SK-N-SH treated with all-trans-retinoic acid at 6 μM for 48 hours (cell line): ENCODE results near the gene RAD51B.

ENCODE experiments used
- ATAC-seq: fragments of 200-7000 bp; cut with Tn5 transposase; 3 replicates; pipeline ENCODE4 v1.9.1; 2020; ENCODE audit warnings: mild to moderate bottlenecking, moderate library complexity
- ARNTL ChIP-seq: fragments of 450-650 bp; formaldehyde crosslinking; IDR thresholded peaks from 2 replicates; pipeline ENCODE4 v1.5.0; 2020; ENCODE audit warnings: low read depth, mild to moderate bottlenecking, moderate library complexity, borderline replicate concordance
- BACH2 ChIP-seq: fragments of 250-450 bp; sonication (Bioruptor Pico); IDR thresholded peaks from 2 replicates; pipeline ENCODE4 v1.9.0; 2021; ENCODE audit warnings: mild to moderate bottlenecking, borderline replicate concordance
- CREB5 ChIP-seq: fragments of 250-450 bp; sonication (Bioruptor Pico); IDR thresholded peaks from 2 replicates; pipeline ENCODE4 v1.5.1; 2020; ENCODE audit warnings: low read depth, mild to moderate bottlenecking, moderate library complexity
- CSDC2 ChIP-seq: fragments of 250-450 bp; sonication (Bioruptor Pico); IDR thresholded peaks from 2 replicates; pipeline ENCODE4 v1.5.0; 2020; ENCODE audit warnings: mild to moderate bottlenecking, moderate library complexity
- CSRNP3 ChIP-seq: fragments of 250-450 bp; sonication (Bioruptor Pico); IDR thresholded peaks from 2 replicates; pipeline ENCODE4 v1.5.1; 2021; ENCODE audit warnings: mild to moderate bottlenecking, moderate library complexity
- ESRRG ChIP-seq: fragments of 250-450 bp; sonication (Bioruptor Pico); IDR thresholded peaks from 2 replicates; pipeline ENCODE4 v1.6.1; 2021; ENCODE audit warnings: mild to moderate bottlenecking
- GLIS3 ChIP-seq: fragments of 250-450 bp; sonication (Bioruptor Pico); IDR thresholded peaks from 2 replicates; pipeline ENCODE4 v1.5.0; 2020; ENCODE audit warnings: mild to moderate bottlenecking, moderate library complexity
- ISL1 ChIP-seq: fragments of 250-450 bp; sonication (Bioruptor Pico); IDR thresholded peaks from 2 replicates; pipeline ENCODE4 v2.1.2; 2022; ENCODE audit warnings: mild to moderate bottlenecking, moderate library complexity
- OSR1 ChIP-seq: fragments of 250-450 bp; sonication (Bioruptor Pico); IDR thresholded peaks from 2 replicates; pipeline ENCODE4 v1.8.0; 2022; ENCODE audit warnings: moderate library complexity, mild to moderate bottlenecking, inconsistent platforms
- PATZ1 ChIP-seq: fragments of 250-450 bp; sonication (Bioruptor Pico); IDR thresholded peaks from 2 replicates; pipeline ENCODE4 v1.8.0; 2020; ENCODE audit warnings: mild to moderate bottlenecking, moderate library complexity, borderline replicate concordance
- POU6F1 ChIP-seq: fragments of 250-450 bp; sonication (Bioruptor Pico); IDR thresholded peaks from 2 replicates; pipeline ENCODE4 v1.8.0; 2021; ENCODE audit warnings: low read depth, mild to moderate bottlenecking, moderate library complexity, borderline replicate concordance
- PPARA ChIP-seq: fragments of 250-450 bp; sonication (Bioruptor Pico); IDR thresholded peaks from 2 replicates; pipeline ENCODE4 v1.5.0; 2020; ENCODE audit warnings: mild to moderate bottlenecking, borderline replicate concordance
- RARB ChIP-seq: fragments of 250-450 bp; sonication (Bioruptor Pico); IDR thresholded peaks from 2 replicates; pipeline ENCODE4 v1.8.0; 2021; ENCODE audit warnings: mild to moderate bottlenecking, moderate library complexity
- SNAI2 ChIP-seq: fragments of 250-450 bp; sonication (Bioruptor Pico); IDR thresholded peaks from 2 replicates; pipeline ENCODE4 v1.5.0; 2020; ENCODE audit warnings: mild to moderate bottlenecking, moderate library complexity
- TCF4 ChIP-seq: fragments of 250-450 bp; sonication (Bioruptor Pico); IDR thresholded peaks from 2 replicates; pipeline ENCODE4 v1.8.0; 2021; ENCODE audit warnings: mild to moderate bottlenecking, moderate library complexity, borderline replicate concordance
- TOX ChIP-seq: fragments of 250-450 bp; sonication (Bioruptor Pico); IDR thresholded peaks from 2 replicates; pipeline ENCODE4 v1.8.0; 2021; ENCODE audit warnings: mild to moderate bottlenecking, moderate library complexity, borderline replicate concordance
- TSHZ2 ChIP-seq: fragments of 250-450 bp; sonication (Bioruptor Pico); IDR thresholded peaks from 2 replicates; pipeline ENCODE4 v1.5.0; 2020; ENCODE audit warnings: mild to moderate bottlenecking, moderate library complexity
- ZC3H10 ChIP-seq: fragments of 250-450 bp; sonication (Bioruptor Pico); IDR thresholded peaks from 2 replicates; pipeline ENCODE4 v1.5.1; 2021; ENCODE audit warnings: mild to moderate bottlenecking, moderate library complexity
- ZFP3 ChIP-seq: fragments of 250-450 bp; sonication (Bioruptor Pico); IDR thresholded peaks from 2 replicates; pipeline ENCODE4 v1.5.0; 2020; ENCODE audit warnings: mild to moderate bottlenecking, moderate library complexity
- ZFP30 ChIP-seq: fragments of 450-650 bp; formaldehyde crosslinking; IDR thresholded peaks from 2 replicates; pipeline ENCODE4 v1.5.0; 2022; ENCODE audit warnings: mild to moderate bottlenecking, moderate library complexity
- ZNF565 ChIP-seq: fragments of 450-650 bp; formaldehyde crosslinking; conservative IDR thresholded peaks from 2 replicates; pipeline ENCODE4 v1.5.0; 2020; ENCODE audit warnings: low read depth, mild to moderate bottlenecking, moderate library complexity
- ZNF8 ChIP-seq: fragments of 450-650 bp; formaldehyde crosslinking; IDR thresholded peaks from 2 replicates; pipeline ENCODE4 v1.5.0; 2020; ENCODE audit warnings: mild to moderate bottlenecking, moderate library complexity

RAD51B gene

GRCh38 chr14:68486033-68486732 lies 666.6 kb downstream of the RAD51B start:
- no peak for ATAC-seq
- no peak for TF ChIP-seq TOX
- no peak for TF ChIP-seq ISL1 (CRISPR knock-in tag)
- TF ChIP-seq ESRRG (CRISPR knock-in tag), result no peak
- TF ChIP-seq SNAI2 (CRISPR knock-in tag), result no peak
- no peak for TF ChIP-seq CSRNP3 (CRISPR knock-in tag)
- TF ChIP-seq PATZ1 (CRISPR knock-in tag), result no peak
- TF ChIP-seq BACH2 (CRISPR knock-in tag), result no peak
- TF ChIP-seq ZFP3 (CRISPR knock-in tag), result no peak
- no peak for TF ChIP-seq ARNTL (CRISPR knock-in tag)
- no peak for TF ChIP-seq PPARA (CRISPR knock-in tag)
- no peak for TF ChIP-seq ZFP30 (CRISPR knock-in tag)
- TF ChIP-seq ZNF8 (CRISPR knock-in tag), result no peak
- TF ChIP-seq POU6F1, result no peak

GRCh38 chr14:68486809-68487208 lies 667.2 kb downstream of the RAD51B start:
- no peak for ATAC-seq
- TF ChIP-seq ZC3H10 (CRISPR knock-in tag), result no peak
- no peak for TF ChIP-seq SNAI2 (CRISPR knock-in tag)
- TF ChIP-seq CREB5 (CRISPR knock-in tag), result no peak
- TF ChIP-seq ZFP30 (CRISPR knock-in tag), result no peak
- no peak for TF ChIP-seq PPARA (CRISPR knock-in tag)
- no peak for TF ChIP-seq OSR1 (CRISPR knock-in tag)
- TF ChIP-seq TSHZ2 (CRISPR knock-in tag), result no peak
- no peak for TF ChIP-seq ESRRG (CRISPR knock-in tag)
- no peak for TF ChIP-seq TCF4 (CRISPR knock-in tag)
- no peak for TF ChIP-seq ZNF565
- no peak for TF ChIP-seq CSDC2 (CRISPR knock-in tag)
- TF ChIP-seq RARB (CRISPR knock-in tag), result no peak
- TF ChIP-seq BACH2 (CRISPR knock-in tag), result no peak
- no peak for TF ChIP-seq POU6F1
- no peak for TF ChIP-seq TOX
- TF ChIP-seq ZNF8 (CRISPR knock-in tag), result no peak
- no peak for TF ChIP-seq PATZ1 (CRISPR knock-in tag)
- no peak for TF ChIP-seq ARNTL (CRISPR knock-in tag)
- no peak for TF ChIP-seq ISL1 (CRISPR knock-in tag)
- TF ChIP-seq GLIS3, result no peak
